Tibial artery (tissue), 4 donors: Measurements from ENCODE around the gene TRIM28.

Experiments
- DNase-seq, 2 donors: peaks; one replicate each; pipeline ENCODE4 v3.0.0-alpha.2; 2019
- H3K27ac ChIP-seq, 2 donors: fragments of 200-600 bp; sonication (generic) in 1 of 2; 1 replicate in 1 of 2; 2 replicates in 1 of 2; pipeline ENCODE4 v1.5.1; 2018 to 2019; ENCODE audit warnings: mild to moderate bottlenecking in 1 of 2
- H3K27me3 ChIP-seq, 2 donors: fragments of 200-600 bp; sonication (generic) in 1 of 2; one replicate each; pipeline versions ENCODE4 v1.5.1 to v1.6.0; 2016 to 2019
- H3K36me3 ChIP-seq, 3 donors: fragments of 200-600 bp; sonication (generic) in 2 of 3; one replicate each; pipeline ENCODE4 v1.5.1; 2016 to 2019; ENCODE audit warnings: mild to moderate bottlenecking in 2 of 3
- H3K4me1 ChIP-seq, 4 donors: fragments of 200-600 bp; sonication (generic) in 2 of 4; 1 replicate in 3 of 4; 2 replicates in 1 of 4; pipeline ENCODE4 v1.5.1; 2016 to 2019
- H3K4me3 ChIP-seq, 2 donors: fragments of 200-600 bp; sonication (generic) in 1 of 2; 1 replicate in 1 of 2; 2 replicates in 1 of 2; pipeline ENCODE4 v1.5.1; 2018 to 2019; ENCODE audit warnings: mild to moderate bottlenecking in 2 of 2
- H3K9me3 ChIP-seq, 3 donors: fragments of 200-600 bp; sonication (generic) in 1 of 3; one replicate each; pipeline ENCODE4 v1.5.1; 2016 to 2019
- CTCF ChIP-seq, 2 experiments: fragments of 200-600 bp in 1 of 2; fragments of 450-650 bp in 1 of 2; IDR thresholded peaks; one replicate each; pipeline ENCODE4 v1.5.1; 2017 to 2019; ENCODE audit warnings: antibody characterized with exemption in 2 of 2, mild to moderate bottlenecking in 1 of 2, moderate library complexity in 1 of 2
- intact Hi-C: fragments of 100-400 bp; cut with DNase I; formaldehyde crosslinking; loops from one replicate; pipeline ENCODE4 v1.15.0; 2023; ENCODE audit warnings: low total_unique reads

TRIM28 gene

GRCh38 chr19:58544591-58545285 lies 874 bp downstream of the TRIM28 start:
- H3K36me3 ChIP-seq, result peaks cover 28 to 38% (median 36%) of the 10 kb centered on the region in 3 donors
- peaks cover 4 to 35% (median 28%) of the 10 kb centered on the region in 4 donors for H3K4me1 ChIP-seq
- peak overlapping the region; percentile 94 to 95 for H3K27ac ChIP-seq
- TF ChIP-seq CTCF (IDR thresholded peaks at IDR 0.05), result no peak
- no peak for DNase-seq
- intact Hi-C loops, result no loop called here
- peak overlapping the region; percentile 80 to 96 for H3K4me3 ChIP-seq
- H3K9me3 ChIP-seq, result no peaks in the 10 kb centered on the region
- H3K27me3 ChIP-seq, result peaks cover 0 to under 1% of the 10 kb centered on the region in 2 donors

GRCh38 chr19:58545286-58546018 lies 1.6 kb downstream of the TRIM28 start:
- peak overlapping the region; percentile 94 to 95 for H3K27ac ChIP-seq
- H3K9me3 ChIP-seq, result no peaks in the 10 kb centered on the region

GRCh38 chr19:58546019-58546530 lies 2.2 kb downstream of the TRIM28 start:
- peak overlapping the region; percentile 94 to 95 for H3K27ac ChIP-seq
- H3K9me3 ChIP-seq, result no peaks in the 10 kb centered on the region
- no peak for DNase-seq
- H3K4me1 ChIP-seq, result peaks cover 4 to 35% (median 28%) of the 10 kb centered on the region in 4 donors
- no peaks in the 10 kb centered on the region for H3K27me3 ChIP-seq
- H3K4me3 ChIP-seq, result peak overlapping the region; percentile 80 to 96
- intact Hi-C loops, result no loop called here
- peaks cover 41 to 52% (median 48%) of the 10 kb centered on the region in 3 donors for H3K36me3 ChIP-seq
- TF ChIP-seq CTCF (IDR thresholded peaks at IDR 0.05), result no peak

More at GRCh38 chr19:58545286-58546018, 1.6 kb downstream of the TRIM28 start:
- H3K4me3 ChIP-seq, result peak overlapping the region; percentile 80 to 96
- no peaks in the 10 kb centered on the region for H3K27me3 ChIP-seq
- DNase-seq, result no peak
- no peak for TF ChIP-seq CTCF (IDR thresholded peaks at IDR 0.05)
- peaks cover 4 to 35% (median 28%) of the 10 kb centered on the region in 4 donors for H3K4me1 ChIP-seq
- peaks cover 35 to 45% (median 43%) of the 10 kb centered on the region in 3 donors for H3K36me3 ChIP-seq
- intact Hi-C loops, result no loop called here

GRCh38 chr19:58547323-58548312 lies 3.8 kb downstream of the TRIM28 start:
- TF ChIP-seq CTCF (IDR thresholded peaks at IDR 0.05), result no peak
- intact Hi-C loops, result no loop called here
- H3K27ac ChIP-seq, result no peak overlapping the region
- no peak for DNase-seq
- H3K27me3 ChIP-seq, result no peaks in the 10 kb centered on the region
- no peaks in the 10 kb centered on the region for H3K9me3 ChIP-seq
- no peak overlapping the region for H3K4me3 ChIP-seq
- H3K36me3 ChIP-seq, result peaks cover 54 to 67% (median 64%) of the 10 kb centered on the region in 3 donors
- peaks cover 4 to 39% (median 28%) of the 10 kb centered on the region in 4 donors for H3K4me1 ChIP-seq
